HG02588 (cell line): ENCODE measurements around the gene SENP6.
"Not testable (repeated sequence)": the region's sequence is repeated elsewhere in the genome, so short reads cannot be mapped to it uniquely, and the experiment has no call there.

Experiments
- ATAC-seq: cut with Tn5 transposase; IDR thresholded peaks from one replicate; pipeline ENCODE4 v1.9.1; 2021; ENCODE audit warnings: mild to moderate bottlenecking, moderate library complexity; ENCODE audit not compliant: unreplicated experiment

The SENP6 gene

DNA sequence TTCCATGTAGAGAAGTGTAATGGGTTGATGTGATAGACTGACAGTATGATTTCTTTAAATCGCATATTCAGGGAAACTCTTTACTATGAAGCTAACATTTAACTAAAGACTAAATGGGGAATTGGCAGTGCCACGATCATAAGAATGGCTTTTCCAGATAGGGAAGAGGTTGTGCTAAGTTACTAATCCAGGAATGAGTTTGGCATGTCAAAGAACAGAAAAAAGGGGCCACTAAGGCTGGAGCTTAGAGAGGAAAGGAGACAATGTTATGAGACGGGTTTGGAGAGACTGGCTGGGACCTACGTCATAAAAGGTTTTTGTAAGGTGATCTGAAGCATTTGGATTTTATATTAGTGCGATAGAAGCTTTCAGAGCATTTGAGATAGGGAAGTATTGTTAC, 40.6 kb downstream of the SENP6 start:
- no peak for ATAC-seq

GRCh38 chr6:75643173-75643572, 41.5 kb downstream of the SENP6 start:
- no peak for ATAC-seq

GRCh38 chr6:75656479-75656878, 54.8 kb downstream of the SENP6 start:
- ATAC-seq: no peak

GRCh38 chr6:75657327-75657726, 55.6 kb downstream of the SENP6 start:
- ATAC-seq: no peak

DNA sequence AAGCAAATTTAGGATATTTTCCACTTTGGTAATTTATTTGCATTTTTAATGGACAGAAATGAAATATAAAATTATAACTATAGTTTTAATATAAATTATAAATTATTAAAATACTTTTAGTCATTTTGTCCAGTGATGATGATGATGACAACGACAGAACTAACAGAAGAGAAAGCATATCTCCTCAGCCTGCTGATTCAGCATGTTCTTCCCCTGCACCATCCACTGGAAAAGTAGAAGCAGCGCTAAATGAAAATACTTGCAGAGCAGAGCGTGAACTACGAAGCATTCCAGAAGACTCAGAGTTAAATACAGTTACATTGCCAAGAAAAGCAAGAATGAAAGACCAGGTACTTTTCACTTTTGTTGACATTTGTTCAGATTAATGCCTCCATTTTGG, 64.9 kb downstream of the SENP6 start:
- no peak for ATAC-seq

- ATAC-seq: no peak
Observed at GRCh38 chr6:75673884-75674283, 72.2 kb downstream of the SENP6 start.

DNA sequence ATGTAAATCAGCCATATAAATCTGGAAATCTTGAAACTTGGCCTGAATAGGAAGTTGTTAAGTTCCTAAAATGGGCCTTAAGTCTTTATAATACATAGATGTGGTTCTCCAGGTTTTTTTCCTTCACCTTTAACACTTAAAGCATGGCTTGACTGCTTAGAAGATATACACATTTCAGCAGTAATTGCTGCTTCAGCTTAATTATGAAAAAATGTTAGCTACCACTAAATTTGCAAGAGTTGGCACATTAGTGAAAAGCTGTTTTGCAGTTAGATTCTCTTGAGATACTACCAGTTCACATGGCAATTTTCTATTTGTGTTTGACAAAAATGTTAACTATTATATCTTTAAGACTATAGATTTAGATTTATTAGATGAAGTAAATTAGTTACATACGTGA, 74.7 kb downstream of the SENP6 start:
- ATAC-seq: no peak

DNA sequence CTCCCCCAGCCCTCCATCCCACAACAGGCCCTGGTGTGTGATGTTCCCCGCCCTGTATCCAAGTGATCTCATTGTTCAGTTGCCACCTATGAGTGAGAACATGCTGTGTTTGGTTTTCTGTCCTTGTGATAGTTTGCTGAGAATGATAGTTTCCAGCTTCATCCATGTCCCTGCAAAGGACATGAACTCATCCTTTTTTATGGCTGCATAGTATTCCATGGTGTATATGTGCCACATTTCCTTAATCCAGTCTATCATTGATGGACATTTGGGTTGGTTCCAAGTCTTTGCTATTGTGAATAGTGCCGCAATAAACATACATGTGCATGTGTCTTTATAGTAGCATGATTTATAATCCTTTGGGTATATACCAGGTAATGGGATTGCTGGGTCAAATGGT, 80.9 kb downstream of the SENP6 start:
- not testable (repeated sequence) for ATAC-seq

DNA sequence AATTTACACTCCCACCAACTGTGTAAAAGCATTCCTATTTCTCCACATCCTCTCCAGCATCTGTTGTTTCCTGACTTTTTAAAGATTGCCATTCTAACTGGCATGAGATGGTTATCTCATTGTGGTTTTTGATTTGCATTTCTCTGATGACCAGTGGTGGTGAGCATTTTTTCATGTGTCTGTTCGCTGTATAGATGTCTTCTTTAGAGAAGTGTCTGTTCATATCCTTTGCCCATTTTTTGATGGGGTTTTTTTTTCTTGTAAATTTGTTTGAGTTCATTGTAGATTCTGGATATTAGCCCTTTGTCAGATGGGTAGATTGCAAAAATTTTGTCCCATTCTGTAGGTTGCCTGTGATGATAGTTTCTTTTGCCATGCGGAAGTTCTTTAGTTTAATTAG, 81.3 kb downstream of the SENP6 start:
- not testable (repeated sequence) for ATAC-seq

DNA sequence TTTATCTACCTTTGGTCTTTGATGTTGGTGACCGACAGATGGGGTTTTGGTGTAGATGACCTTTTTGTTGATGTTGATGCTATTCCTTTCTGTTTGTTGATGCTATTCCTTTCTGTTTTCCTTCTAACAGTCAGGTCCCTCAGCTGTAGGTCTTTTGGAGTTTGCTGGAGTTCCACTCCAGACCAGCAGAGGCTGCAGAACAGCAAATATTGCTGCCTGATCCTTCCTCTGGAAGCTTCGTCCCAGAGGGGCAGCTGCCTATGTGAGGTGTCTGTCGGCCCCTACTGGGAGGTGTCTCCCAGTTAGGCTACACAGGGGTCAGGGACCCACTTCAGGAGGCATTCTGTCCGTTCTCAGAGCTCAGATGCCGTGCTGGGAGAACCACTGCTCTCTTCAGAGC, 85.9 kb downstream of the SENP6 start:
- ATAC-seq: not testable (repeated sequence)

DNA sequence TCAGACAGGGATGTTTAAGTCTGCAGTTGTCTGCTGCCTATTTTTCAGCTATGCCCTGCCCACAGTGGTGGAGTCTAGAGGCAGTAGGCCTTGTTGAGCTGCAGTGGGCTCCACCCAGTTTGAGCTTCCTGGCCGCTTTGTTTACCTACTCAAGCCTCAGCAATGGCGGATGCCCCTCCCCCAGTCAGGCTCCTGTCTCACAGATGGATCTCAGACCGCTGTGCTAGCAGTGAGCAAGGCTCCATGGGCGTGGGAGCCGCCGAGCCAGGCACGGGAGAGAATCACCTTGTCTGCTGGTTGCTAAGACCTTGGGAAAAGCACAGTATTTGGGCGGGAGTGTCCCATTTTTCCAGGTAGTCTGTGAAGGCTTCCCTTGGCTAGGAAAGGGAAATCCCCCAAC, 86.3 kb downstream of the SENP6 start:
- ATAC-seq: not testable (repeated sequence)

- ATAC-seq: no peak
Observed at GRCh38 chr6:75689576-75689975, 87.9 kb downstream of the SENP6 start.

DNA sequence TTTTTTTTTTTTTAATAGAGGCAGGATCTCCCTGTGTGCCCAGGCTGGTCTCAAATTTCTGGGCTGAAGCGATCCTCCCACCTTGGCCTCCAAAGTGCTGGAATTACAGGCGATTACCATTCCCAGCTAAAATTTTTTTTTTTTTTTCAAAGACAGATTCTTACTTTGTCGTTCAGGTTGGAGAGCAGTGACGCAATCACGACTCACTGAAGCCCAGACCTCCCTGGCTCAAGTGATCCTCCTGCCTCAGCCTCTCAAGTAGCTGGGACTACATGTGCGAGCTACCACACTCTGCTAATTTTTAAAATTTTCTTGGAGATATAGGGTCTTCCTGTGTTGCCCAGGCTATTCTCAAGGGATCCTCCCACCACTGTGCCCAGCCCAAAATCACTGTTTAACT, 89.3 kb downstream of the SENP6 start:
- no peak for ATAC-seq

GRCh38 chr6:75693534-75693933, 91.9 kb downstream of the SENP6 start:
- no peak for ATAC-seq

- ATAC-seq: no peak
Observed at GRCh38 chr6:75694406-75694805, 92.7 kb downstream of the SENP6 start.

DNA sequence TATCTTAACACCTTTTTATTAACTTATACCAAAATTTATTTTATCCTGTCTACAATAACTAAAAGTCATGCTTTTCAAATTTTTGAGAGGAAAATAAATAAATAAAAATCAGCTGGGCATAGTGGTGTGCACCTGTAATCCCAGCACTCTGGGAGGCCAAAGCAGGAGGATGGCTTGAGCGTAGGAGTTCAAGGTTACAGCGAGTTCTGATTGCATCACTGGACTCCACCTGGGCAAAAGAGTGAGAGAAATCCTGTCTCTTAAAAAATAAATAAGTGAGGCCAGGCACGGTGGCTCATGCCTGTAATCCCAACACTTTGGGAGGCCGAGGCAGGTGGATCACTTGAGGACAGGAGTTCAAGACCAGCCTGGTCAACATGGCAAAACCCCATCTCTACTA, 106.7 kb downstream of the SENP6 start:
- ATAC-seq: not testable (repeated sequence)

- ATAC-seq: no peak
Observed at GRCh38 chr6:75711173-75711572, 109.5 kb downstream of the SENP6 start.

DNA sequence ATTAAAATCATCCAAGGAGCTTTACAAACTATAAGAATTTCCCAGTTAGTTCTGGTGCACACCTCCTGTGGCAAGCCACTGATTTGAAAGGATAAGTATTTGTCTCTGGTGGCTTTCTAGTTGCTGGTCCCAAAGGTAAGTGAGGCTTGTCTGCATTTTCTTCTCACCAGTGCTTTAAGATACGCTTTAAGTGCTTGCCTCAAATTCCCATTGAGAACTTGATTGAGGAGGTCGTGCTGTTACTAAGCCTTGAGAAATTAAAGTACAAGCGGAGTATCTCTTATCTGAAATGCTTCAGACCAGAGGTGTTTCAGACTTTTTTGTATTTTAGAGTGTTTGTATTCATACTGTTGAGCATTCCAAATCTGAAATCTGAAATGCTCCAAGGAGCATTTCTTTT, 117.5 kb downstream of the SENP6 start:
- no peak for ATAC-seq

DNA sequence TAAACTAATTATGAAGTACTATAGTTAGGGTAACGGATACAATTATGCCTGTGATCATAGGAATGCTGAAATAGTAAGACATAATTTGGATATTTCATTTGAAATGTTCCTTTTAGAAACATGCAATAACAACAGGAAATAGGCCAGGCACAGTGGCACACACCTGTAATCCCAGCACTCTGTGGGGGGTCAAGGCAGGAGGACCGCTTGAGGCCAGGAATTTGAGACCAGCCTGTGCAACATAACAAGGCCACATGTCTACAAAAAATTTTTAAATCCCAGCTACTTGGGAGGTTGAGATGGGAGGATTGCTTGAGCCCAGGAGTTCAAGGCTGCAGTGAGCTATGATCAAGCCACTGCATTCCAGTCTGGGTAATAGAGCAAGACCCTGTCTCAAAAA, 121.7 kb downstream of the SENP6 start:
- ATAC-seq: no peak

DNA sequence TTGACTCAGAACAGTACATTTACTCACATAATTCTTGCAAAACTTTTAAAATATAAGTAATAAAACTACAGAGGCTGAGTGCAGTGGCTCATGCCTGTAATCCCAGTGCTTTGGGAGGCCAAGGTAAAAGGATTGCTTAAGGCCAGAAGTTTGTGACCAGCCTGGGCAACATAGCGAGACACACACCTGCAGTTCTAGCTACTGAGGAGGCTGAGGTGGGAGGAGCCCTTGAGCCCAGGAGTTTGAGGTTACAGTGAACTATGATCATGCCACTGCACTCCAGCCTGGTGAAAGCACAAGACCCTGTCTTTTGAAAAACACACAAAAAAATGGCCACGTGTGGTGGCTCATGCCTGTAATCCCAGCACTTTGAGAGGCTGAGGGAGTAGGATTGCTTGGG, 125.5 kb downstream of the SENP6 start:
- no peak for ATAC-seq

DNA sequence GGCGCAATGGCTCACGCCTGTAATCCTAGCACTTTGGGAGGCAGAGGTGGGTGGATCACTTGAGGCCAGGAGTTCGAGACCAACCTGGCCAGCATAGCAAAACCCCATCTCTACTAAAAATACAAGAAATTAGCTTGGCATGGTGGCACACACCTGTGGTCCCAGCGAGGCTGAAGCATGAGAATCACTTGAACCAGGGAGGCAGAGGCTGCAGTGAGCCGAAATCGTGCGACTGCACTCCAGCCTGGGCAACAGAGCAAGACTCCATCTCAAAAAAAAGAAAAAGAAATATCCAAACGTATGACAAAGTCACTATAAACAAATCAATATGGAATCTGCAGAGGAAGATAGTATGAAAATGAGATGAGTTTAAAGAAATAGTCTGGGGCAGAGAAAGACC, 129.3 kb downstream of the SENP6 start:
- not testable (repeated sequence) for ATAC-seq

DNA sequence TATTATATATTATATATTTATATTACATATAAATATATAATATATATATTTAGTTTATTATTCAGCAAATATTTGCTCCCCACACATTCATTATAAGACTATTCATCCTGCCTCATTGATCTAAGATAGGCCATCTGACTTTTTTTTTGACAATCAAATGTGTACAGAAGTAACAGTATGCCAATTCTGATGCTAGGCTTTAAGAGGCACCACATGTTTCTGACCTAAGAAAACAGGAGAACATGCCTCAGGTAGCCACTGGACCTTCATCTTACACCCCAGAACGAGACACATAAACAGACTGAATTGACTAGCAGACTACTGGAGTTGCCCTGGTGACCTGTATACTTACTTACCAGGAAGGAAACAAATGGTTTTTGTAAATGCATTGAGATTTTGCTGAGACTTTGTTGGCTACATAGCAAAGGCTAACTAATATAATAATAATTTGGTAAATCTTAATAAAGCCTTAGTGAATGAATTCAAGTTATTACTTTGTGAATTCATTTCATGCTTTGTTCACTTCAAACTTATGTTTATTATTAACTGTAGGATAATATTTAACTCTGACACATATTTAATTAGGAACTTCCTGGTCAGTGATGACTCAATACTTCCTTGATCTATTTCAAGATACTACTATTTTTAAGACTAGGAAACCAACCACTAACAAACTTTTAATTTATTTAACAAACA, 134.0 kb downstream of the SENP6 start:
- peak; percentile 86 for ATAC-seq

GRCh38 chr6:75743971-75744370, 142.3 kb downstream of the SENP6 start:
- ATAC-seq: no peak
